K562 (cell line): ENCODE data around the gene HPS5. TPM values are rescaled to one million over a fixed set of nuclear protein-coding genes. Genes with fewer than 3 reads are reported as not detected.
A peak's percentile ranks its signal among the peaks of the same experiment; 100 is the strongest.

Experiments used
- ARHGAP35 ChIP-seq: fragments of 450-650 bp; IDR thresholded peaks from 2 replicates; pipeline ENCODE4 v1.6.1; 2018; ENCODE audit not compliant: partially characterized antibody
- BHLHE40 ChIP-seq: IDR thresholded peaks from 2 replicates; pipeline ENCODE4 v1.6.1; 2011; ENCODE audit warnings: low read length, improper control_type of control experiment
- CC2D1A ChIP-seq: fragments of 450-650 bp; IDR thresholded peaks from 2 replicates; pipeline ENCODE4 v1.6.1; 2017; ENCODE audit warnings: mild to moderate bottlenecking
- CTCF ChIP-seq, 3 experiments: IDR thresholded peaks in 2 of 3; conservative IDR thresholded peaks in 1 of 3; 2 replicates each; pipeline ENCODE4 v1.5.1; 2011 to 2012; ENCODE audit warnings: low read length in 3 of 3, mild to moderate bottlenecking in 3 of 3, control low read depth in 2 of 3, improper control_type of control experiment in 1 of 3, inconsistent platforms in 1 of 3, low read depth in 1 of 3, mixed read lengths in 1 of 3, moderate library complexity in 1 of 3; ENCODE audit not compliant: insufficient read depth in 2 of 3
- GATA2 ChIP-seq: sonication (generic); formaldehyde crosslinking; IDR thresholded peaks from 2 replicates; pipeline ENCODE4 v1.4.0; 2020; ENCODE audit warnings: mild to moderate bottlenecking, missing genetic modification reagents
- GTF2F1 ChIP-seq: IDR thresholded peaks from 2 replicates; pipeline ENCODE4 v1.6.1; 2011; ENCODE audit warnings: low read depth, low read length, improper control_type of control experiment
- HMG20B ChIP-seq: fragments of 250-450 bp; sonication (Bioruptor Pico); IDR thresholded peaks from 2 replicates; pipeline ENCODE4 v1.5.0; 2021; ENCODE audit warnings: mild to moderate bottlenecking
- KAT7 ChIP-seq: sonication (generic); formaldehyde crosslinking; IDR thresholded peaks from 2 replicates; pipeline ENCODE4 v1.8.0; 2022; ENCODE audit warnings: missing genetic modification reagents, mild to moderate bottlenecking, borderline replicate concordance
- KAT8 ChIP-seq: fragments of 450-650 bp; IDR thresholded peaks from 2 replicates; pipeline ENCODE4 v1.6.1; 2016; ENCODE audit warnings: low read depth, mild to moderate bottlenecking
- LEF1 ChIP-seq: fragments of 450-650 bp; IDR thresholded peaks from 2 replicates; pipeline ENCODE4 v1.6.1; 2016; ENCODE audit warnings: mild to moderate bottlenecking
- MTF1 ChIP-seq: fragments of 250-450 bp; sonication (Bioruptor Pico); IDR thresholded peaks from 2 replicates; pipeline ENCODE4 v1.9.0; 2021; ENCODE audit warnings: moderate library complexity, mild to moderate bottlenecking, inconsistent platforms, borderline replicate concordance
- NR4A1 ChIP-seq, 2 experiments: fragments of 250-450 bp in 1 of 2; fragments of 450-650 bp in 1 of 2; sonication (Bioruptor Pico) in 1 of 2; IDR thresholded peaks; 2 replicates each; pipeline versions ENCODE4 v1.4.0 to v1.6.1; 2016 to 2020; ENCODE audit warnings: mild to moderate bottlenecking in 2 of 2, missing compliant biosample characterization in 1 of 2, missing genetic modification characterization in 1 of 2, moderate library complexity in 1 of 2
- PTRF ChIP-seq: fragments of 450-650 bp; IDR thresholded peaks from 2 replicates; pipeline ENCODE4 v1.6.1; 2016; ENCODE audit warnings: mild to moderate bottlenecking, missing genetic modification characterization, missing compliant biosample characterization
- RBM15 ChIP-seq: fragments of 200-400 bp; formaldehyde crosslinking; IDR thresholded peaks from 2 replicates; pipeline ENCODE4 v1.6.1; 2018; ENCODE audit warnings: mild to moderate bottlenecking, low read length, moderate library complexity; ENCODE audit not compliant: insufficient read depth
- RBM25 ChIP-seq: fragments of 200-400 bp; formaldehyde crosslinking; IDR thresholded peaks from 2 replicates; pipeline ENCODE4 v1.6.1; 2018; ENCODE audit warnings: low read length, low read depth, moderate library complexity; ENCODE audit not compliant: severe bottlenecking
- SMARCA4 ChIP-seq: fragments of 450-650 bp; IDR thresholded peaks from 2 replicates; pipeline ENCODE4 v1.6.1; 2016
- SMARCE1 ChIP-seq: fragments of 450-650 bp; IDR thresholded peaks from 2 replicates; pipeline ENCODE4 v1.7.1; 2016; ENCODE audit warnings: mild to moderate bottlenecking
- SREBF2 ChIP-seq: sonication (generic); formaldehyde crosslinking; IDR thresholded peaks from 2 replicates; pipeline ENCODE4 v1.4.0; 2020; ENCODE audit warnings: mild to moderate bottlenecking, missing genetic modification reagents
- TOE1 ChIP-seq, 2 experiments: fragments of 450-650 bp in 1 of 2; sonication (generic) in 1 of 2; formaldehyde crosslinking in 1 of 2; IDR thresholded peaks; 2 replicates each; pipeline versions ENCODE4 v1.7.1 to v1.8.0; 2016 to 2022; ENCODE audit warnings: borderline replicate concordance in 2 of 2, mild to moderate bottlenecking in 2 of 2, antibody characterized with exemption in 1 of 2, inconsistent platforms in 1 of 2, low read depth in 1 of 2, missing genetic modification reagents in 1 of 2, moderate library complexity in 1 of 2
- TRIM28 ChIP-seq: fragments of 450-650 bp; IDR thresholded peaks from 2 replicates; pipeline ENCODE4 v1.6.1; 2017
- ZBTB2 ChIP-seq: fragments of 450-650 bp; IDR thresholded peaks from 2 replicates; pipeline ENCODE4 v1.6.1; 2016; ENCODE audit warnings: antibody characterized with exemption
- ZBTB43 ChIP-seq: sonication (generic); formaldehyde crosslinking; IDR thresholded peaks from 2 replicates; pipeline ENCODE4 v1.8.0; 2023; ENCODE audit warnings: mild to moderate bottlenecking, missing genetic modification reagents
- ZEB2 ChIP-seq: fragments of 450-650 bp; IDR thresholded peaks from 2 replicates; pipeline ENCODE4 v1.6.1; 2016
- ZNF431 ChIP-seq: sonication (generic); formaldehyde crosslinking; IDR thresholded peaks from 2 replicates; pipeline ENCODE4 v1.8.0; 2022; ENCODE audit warnings: mild to moderate bottlenecking, missing genetic modification reagents
- ZNF57 ChIP-seq: fragments of 450-650 bp; formaldehyde crosslinking; IDR thresholded peaks from 2 replicates; pipeline ENCODE4 v1.4.0; 2020; ENCODE audit warnings: mild to moderate bottlenecking, moderate library complexity
- ZNF668 ChIP-seq: fragments of 250-450 bp; sonication (Bioruptor Pico); IDR thresholded peaks from 2 replicates; pipeline ENCODE4 v1.8.0; 2022; ENCODE audit warnings: mild to moderate bottlenecking, inconsistent platforms
- polyA plus RNA-seq, 8 experiments: library from polyadenylated mRNA; depleted of rRNA in 4 of 8; stranded (reverse) in 5 of 8; unstranded in 3 of 8; fragments of >200 nt; fragmentation: Nextera tagmentation in 2 of 8; fragmentation: Illumina TruSeq in 1 of 8; extraction: Ambion mirVana in 2 of 8; extraction: Trizol in 1 of 8; gene quantifications; 2 replicates each; pipeline versions ENCODE4 v1.2.1 to v1.2.3, GENCODE V29; 2011 to 2014; ENCODE audit warnings: inconsistent platforms in 1 of 8, missing spikeins in 1 of 8
- total RNA-seq, 7 experiments: library from RNA; depleted of rRNA in 6 of 7; stranded (reverse); fragments of >200 nt in 6 of 7; fragmentation: Illumina TruSeq in 2 of 7; extraction: Trizol in 2 of 7; gene quantifications; 2 replicates each; pipeline versions ENCODE4 v1.2.1 to v1.2.3, GENCODE V29; 2011 to 2021; ENCODE audit warnings: low replicate concordance in 1 of 7

HPS5 gene
- total and polyA plus RNA-seq, 9 of the 15 experiments (the other 6 are each of a cell fraction or from before 2014, with no cell fraction given), result 12.2 to 28.1 (median 16.8) TPM

- TF ChIP-seq RBM15 (no peak), SMARCE1 (no peak), PTRF (0 out of 2 replicates have a peak, but pooled peaks have one; percentile 20), SMARCA4 (peak; percentile 9; the same call in 1 of the 2 replicates), ZBTB2 (no peak), KAT8 (no peak), MTF1 (CRISPR knock-in tag) (no peak), RBM25 (no peak), ZEB2 (no peak), NR4A1 (CRISPR knock-in tag; IDR thresholded peaks at IDR 0.05) (no peak), NR4A1 (tag; IDR thresholded peaks at IDR 0.05) (no peak), TOE1 (IDR thresholded peaks at IDR 0.05; ENCODE audit: borderline replicate concordance) (no peak), TOE1 (CRISPR knock-in tag; IDR thresholded peaks at IDR 0.05; ENCODE audit: borderline replicate concordance, low read depth) (no peak), ZNF668 (CRISPR knock-in tag) (no peak), KAT7 (CRISPR knock-in tag) (no peak), SREBF2 (CRISPR knock-in tag) (no peak), ARHGAP35 (no peak), TRIM28 (no peak), GATA2 (CRISPR knock-in tag) (no peak), HMG20B (CRISPR knock-in tag) (no peak), CTCF (IDR thresholded peaks at IDR 0.05 in 2 of 3, conservative IDR thresholded peaks at IDR 0.05 in 1 of 3; ENCODE audit: insufficient read depth in 2 of 3, low read depth in 1 of 3, low read length in 3 of 3) (no peak), BHLHE40 (no peak), LEF1 (no peak), GTF2F1 (no peak), ZBTB43 (CRISPR knock-in tag) (no peak), ZNF57 (CRISPR knock-in tag) (no peak), ZNF431 (0 out of 2 replicates have a peak, but pooled peaks have one; percentile 47), CC2D1A (no peak; the same call in 1 of the 2 replicates)
Observed at GRCh38 chr11:18313965-18314763, 7.8 kb downstream of the HPS5 start (continued).
